B cell (primary cell): Measurements from ENCODE around the gene RGP1. TPM values are rescaled to one million over a fixed set of nuclear protein-coding genes. Genes with fewer than 3 reads are reported as not detected.

Experiments used
- ATAC-seq: fragments of 200-7000 bp; cut with Tn5 transposase; one replicate; pipeline ENCODE4 v1.10.0; 2021; ENCODE audit warnings: low read depth, mild to moderate bottlenecking, moderate number of reproducible peaks, moderate library complexity
- CTCF ChIA-PET: fragments of 350-600 bp; sonication (Branson Sonifier 250); formaldehyde crosslinking; loops from one replicate; lab custom pipeline; 2021; ENCODE audit warnings: antibody characterized with exemption, inconsistent platforms; lab: Charles Lee
- POLR2A ChIA-PET: fragments of 350-600 bp; sonication (Branson Sonifier 250); formaldehyde crosslinking; loops from one replicate; lab custom pipeline; 2021; ENCODE audit warnings: antibody characterized with exemption; lab: Charles Lee
- DNase-seq: peaks from one replicate; pipeline ENCODE4 v3.0.0; 2013
- H2AFZ ChIP-seq: 2 replicates; pipeline ENCODE4 v1.6.1; 2012; ENCODE audit warnings: mild to moderate bottlenecking, low read depth, low read length; ENCODE audit not compliant: insufficient read depth, poor library complexity, severe bottlenecking
- H3K27ac ChIP-seq, 2 donors: 1 replicate in 1 of 2; 2 replicates in 1 of 2; pipeline ENCODE4 v1.5.1; 2012 to 2013; ENCODE audit warnings: low read length in 2 of 2, mild to moderate bottlenecking in 2 of 2, moderate library complexity in 1 of 2
- H3K27me3 ChIP-seq, 4 experiments: fragments of 200-600 bp in 1 of 4; sonication (generic) in 1 of 4; replicated peaks in 1 of 4; 1 replicate in 2 of 4; 2 replicates in 2 of 4; pipeline versions ENCODE4 v1.6.1 to v1.7.0; 2013 to 2016; ENCODE audit warnings: low read length in 3 of 4, mild to moderate bottlenecking in 2 of 4, mixed read lengths in 1 of 4, moderate library complexity in 1 of 4; ENCODE audit not compliant: insufficient read depth in 4 of 4, control insufficient read depth in 3 of 4; ENCODE audit errors: control extremely low read depth in 1 of 4
- H3K36me3 ChIP-seq, 2 experiments: replicated peaks in 1 of 2; 1 replicate in 1 of 2; 2 replicates in 1 of 2; pipeline versions ENCODE4 v1.6.1 to v1.7.1; 2013; ENCODE audit warnings: low read length in 1 of 2; ENCODE audit not compliant: insufficient read depth in 2 of 2, control insufficient read depth in 1 of 2; ENCODE audit errors: control extremely low read depth in 1 of 2, extremely low read depth in 1 of 2
- H3K4me1 ChIP-seq, 2 donors: fragments of 200-600 bp in 1 of 2; sonication (generic) in 1 of 2; 1 replicate in 1 of 2; 2 replicates in 1 of 2; pipeline versions ENCODE4 v1.5.1 to v1.6.1; 2013 to 2017; ENCODE audit warnings: low read length in 2 of 2; ENCODE audit not compliant: control insufficient read depth in 2 of 2, insufficient read depth in 2 of 2
- H3K4me2 ChIP-seq: replicated peaks from 2 replicates; pipeline ENCODE3; 2012; ENCODE audit warnings: mild to moderate bottlenecking, low read depth, low read length; ENCODE audit not compliant: poor library complexity, severe bottlenecking
- H3K4me3 ChIP-seq, 5 experiments: fragments of 200-600 bp in 1 of 5; sonication (generic) in 1 of 5; 1 replicate in 3 of 5; 2 replicates in 2 of 5; pipeline versions ENCODE4 v1.5.1 to v1.7.0; 2011 to 2016; ENCODE audit warnings: low read length in 4 of 5, mild to moderate bottlenecking in 4 of 5, low read depth in 2 of 5, control low read depth in 1 of 5, moderate library complexity in 1 of 5; ENCODE audit not compliant: insufficient read depth in 1 of 5; ENCODE audit errors: control extremely low read depth in 1 of 5, extremely low read depth in 1 of 5
- H3K79me2 ChIP-seq: fragments of 200-600 bp; sonication (generic); one replicate; pipeline ENCODE4 v1.6.0; 2016; ENCODE audit warnings: low read length; ENCODE audit not compliant: control insufficient read depth, insufficient read depth
- H3K9ac ChIP-seq: fragments of 200-600 bp; sonication (generic); 2 replicates; pipeline ENCODE4 v1.6.1; 2017; ENCODE audit warnings: mild to moderate bottlenecking, low read length, moderate library complexity
- H3K9me3 ChIP-seq, 3 donors: one replicate each; pipeline versions ENCODE4 v1.6.1 to v1.7.1; 2013; ENCODE audit warnings: low read length in 2 of 3; ENCODE audit not compliant: control insufficient read depth in 2 of 3, insufficient read depth in 1 of 3; ENCODE audit errors: control extremely low read depth in 1 of 3
- H4K20me1 ChIP-seq: 2 replicates; pipeline ENCODE4 v1.6.0; 2012; ENCODE audit warnings: mild to moderate bottlenecking, low read length; ENCODE audit not compliant: insufficient read depth, control insufficient read depth, poor library complexity, severe bottlenecking
- H3K27ac Mint-ChIP-seq: one replicate; pipeline ENCODE4 v1.8.0; 2021; ENCODE audit warnings: mixed read lengths
- H3K27me3 Mint-ChIP-seq: one replicate; pipeline ENCODE4 v1.8.0; 2021; ENCODE audit warnings: mixed read lengths
- H3K4me1 Mint-ChIP-seq: one replicate; pipeline ENCODE4 v1.8.0; 2021; ENCODE audit warnings: mixed read lengths
- H3K4me3 Mint-ChIP-seq: one replicate; pipeline ENCODE4 v1.8.0; 2021; ENCODE audit warnings: mixed read lengths
- H3K9me3 Mint-ChIP-seq: one replicate; pipeline ENCODE4 v1.8.0; 2022; ENCODE audit warnings: mixed read lengths; ENCODE audit not compliant: insufficient read depth
- CTCF ChIP-seq: fragments of 200-600 bp; IDR thresholded peaks from one replicate; pipeline ENCODE4 v1.8.0; 2022; ENCODE audit warnings: antibody characterized with exemption, mild to moderate bottlenecking
- EZH2 ChIP-seq: IDR thresholded peaks from 2 replicates; pipeline ENCODE4 v1.6.1; 2012; ENCODE audit warnings: borderline replicate concordance, low read depth, mild to moderate bottlenecking, moderate library complexity, low read length; ENCODE audit not compliant: insufficient read depth, poor library complexity, severe bottlenecking
- WGBS: methylation state at CpG from one replicate; pipeline ENCODE4 v1.1.5; 2013; ENCODE audit warnings: missing lambda C conversion rate; ENCODE audit not compliant: insufficient coverage; 5-methylcytosine and 5-hydroxymethylcytosine counted together
- intact Hi-C: fragments of 100-400 bp; cut with micrococcal nuclease; formaldehyde crosslinking; loops from one replicate; pipeline ENCODE4 v1.10.0; 2022
- polyA plus RNA-seq: library from polyadenylated mRNA; depleted of rRNA; stranded (reverse); fragments of >200 nt; gene quantifications from 2 replicates; pipeline ENCODE4 v1.2.3, GENCODE V29; 2012
- total RNA-seq, 2 donors: library from RNA; stranded (reverse); fragments of 120-200 nt in 1 of 2; gene quantifications; 1 replicate in 1 of 2; 2 replicates in 1 of 2; pipeline versions ENCODE4 v1.2.3 to v1.2.4, GENCODE V29; 2013 to 2022

The RGP1 gene
- total and polyA plus RNA-seq, 2 donors (not counting 1 experiment from before 2014, with no cell fraction given) = 17.6 to 42.3 TPM

GRCh38 chr9:35738924-35739323 lies 10.2 kb upstream of the RGP1 start:
- no peak for DNase-seq
- Histone ChIP-seq H3K9ac (no peak overlapping the region), H3K27me3 (no peaks in the 10 kb centered on the region), H2AFZ (no peak overlapping the region), H3K4me1 (peaks cover 0 to 8% of the 10 kb centered on the region in 2 donors), H3K27ac (no peak overlapping the region), H3K36me3 (peaks cover 1 to 92% of the 10 kb centered on the region in 2 experiments), H4K20me1 (peaks cover 11% of the 10 kb centered on the region), H3K4me3 (no peak overlapping the region), H3K4me2 (no peak overlapping the region), H3K79me2 (peaks cover 24% of the 10 kb centered on the region), H3K9me3 (no peaks in the 10 kb centered on the region)
- 96% methylated on average over 4 of the region's 7 CpGs for WGBS
- Mint-ChIP-seq H3K4me1 (peaks cover 9% of the 10 kb centered on the region), H3K9me3 (no peaks in the 10 kb centered on the region), H3K27me3 (no peaks in the 10 kb centered on the region), H3K4me3 (no peak overlapping the region), H3K27ac (no peak overlapping the region)
- ATAC-seq = no peak
- ChIA-PET POLR2A (no interaction called here), CTCF (interaction anchor here (1.0 to 9.7 kb wide), 3 partner anchors 8 to 87 kb away, joined by 5 to 142 read pairs (median 20); partner anchors contain the start of genes GBA2 and RGP1)
- TF ChIP-seq CTCF (no peak), EZH2 (no peak)
- intact Hi-C loops = loop anchor here (10.0 kb wide), 2 partner anchors 664 to 1726 kb away; partner anchors contain the start of genes FANCG, VCP and ZBTB5

- DNase-seq = no peak
- H3K4me1 ChIP-seq = peaks cover 0 to 8% of the 10 kb centered on the region in 2 donors
- no peak for TF ChIP-seq EZH2
- TF ChIP-seq CTCF = no peak
- H3K9me3 ChIP-seq = no peaks in the 10 kb centered on the region
- 100% methylated on average over 4 of the region's 6 CpGs for WGBS
- ChIA-PET CTCF (no interaction called here), POLR2A (interaction anchor here (1.2 kb wide), 1 partner anchor 8 kb away, joined by 3 read pairs; no protein-coding TSS in a partner anchor)
- H3K4me3 Mint-ChIP-seq = no peak overlapping the region
- no peak overlapping the region for H3K4me3 ChIP-seq
- peaks cover 35% of the 10 kb centered on the region for H3K79me2 ChIP-seq
- H3K9ac ChIP-seq = no peak overlapping the region
- peaks cover 0 to 92% of the 10 kb centered on the region in 2 experiments for H3K36me3 ChIP-seq
- H4K20me1 ChIP-seq = peaks cover 20% of the 10 kb centered on the region
- ATAC-seq = no peak
- H3K4me1 Mint-ChIP-seq = peaks cover 11% of the 10 kb centered on the region
- intact Hi-C loops = no loop called here
- no peak overlapping the region for H3K4me2 ChIP-seq
- H3K27ac Mint-ChIP-seq = no peak overlapping the region
- H3K27ac ChIP-seq = no peak overlapping the region
- H3K9me3 Mint-ChIP-seq = no peaks in the 10 kb centered on the region
- no peak overlapping the region for H2AFZ ChIP-seq
- H3K27me3 ChIP-seq = no peaks in the 10 kb centered on the region
- no peaks in the 10 kb centered on the region for H3K27me3 Mint-ChIP-seq
These were observed 8.8 kb upstream of the RGP1 start for GRCh38 chr9:35740243-35740642.
